Smooth muscle cell (in vitro differentiated cells): ENCODE measurements around the gene PKD2L1. TPM values are rescaled to one million over a fixed set of nuclear protein-coding genes. Genes with fewer than 3 reads are reported as not detected.

Experiments
- DNase-seq: peaks from one replicate; lab custom pipeline; 2025; ENCODE audit not compliant: unreplicated experiment; lab: John Stamatoyannopoulos, UW
- H2AFZ ChIP-seq: fragments of 200-600 bp; sonication (generic); 2 replicates; pipeline ENCODE4 v1.6.0; 2016; ENCODE audit warnings: antibody characterized with exemption, low read depth, mild to moderate bottlenecking
- H3F3A ChIP-seq: fragments of 200-600 bp; sonication (generic); 2 replicates; pipeline ENCODE4 v1.6.0; 2017; ENCODE audit warnings: antibody characterized with exemption, low read depth
- H3K27ac ChIP-seq: fragments of 200-600 bp; sonication (generic); 2 replicates; pipeline ENCODE4 v1.5.1; 2016; ENCODE audit warnings: low read depth, mild to moderate bottlenecking
- H3K27me3 ChIP-seq: fragments of 200-600 bp; sonication (generic); 2 replicates; pipeline ENCODE4 v1.6.1; 2016; ENCODE audit warnings: low read depth, mild to moderate bottlenecking
- H3K36me3 ChIP-seq: fragments of 200-600 bp; sonication (generic); 2 replicates; pipeline ENCODE4 v1.5.1; 2016; ENCODE audit warnings: low read depth
- H3K4me1 ChIP-seq: fragments of 200-600 bp; sonication (generic); 2 replicates; pipeline ENCODE4 v1.5.1; 2016; ENCODE audit warnings: low read depth
- H3K4me2 ChIP-seq: fragments of 200-600 bp; sonication (generic); 2 replicates; pipeline ENCODE4 v1.6.0; 2016; ENCODE audit warnings: mild to moderate bottlenecking
- H3K4me3 ChIP-seq: fragments of 200-600 bp; sonication (generic); 2 replicates; pipeline ENCODE4 v1.5.1; 2016; ENCODE audit warnings: mild to moderate bottlenecking
- H3K79me2 ChIP-seq: fragments of 200-600 bp; sonication (generic); 2 replicates; pipeline ENCODE4 v1.6.0; 2016; ENCODE audit warnings: low read depth, mild to moderate bottlenecking
- H3K9ac ChIP-seq: fragments of 200-600 bp; sonication (generic); 2 replicates; pipeline ENCODE4 v1.6.0; 2016; ENCODE audit warnings: low read depth
- H3K9me3 ChIP-seq: fragments of 200-600 bp; sonication (generic); replicated peaks from 2 replicates; pipeline ENCODE4 v1.5.1; 2016; ENCODE audit warnings: low read depth
- H4K20me1 ChIP-seq: fragments of 200-600 bp; sonication (generic); 2 replicates; pipeline ENCODE4 v1.6.0; 2016; ENCODE audit warnings: low read depth
- WGBS: methylation state at CpG from one replicate; pipeline ENCODE4 v1.1.7; 2016; ENCODE audit warnings: low lambda C conversion rate; 5-methylcytosine and 5-hydroxymethylcytosine counted together
- polyA plus RNA-seq: library from polyadenylated mRNA; unstranded; fragments of >200 nt; fragmentation: Nextera tagmentation; extraction: Ambion mirVana; gene quantifications from 2 replicates; pipeline ENCODE4 v1.2.1, GENCODE V29; 2016
- total RNA-seq: library from RNA; depleted of rRNA; stranded (reverse); fragments of >200 nt; gene quantifications from 2 replicates; pipeline ENCODE4 v1.2.3, GENCODE V29; 2014
- TF ChIP-seq, protein P1 (sequence below): fragments of 200-600 bp; sonication (generic); IDR thresholded peaks from 2 replicates; pipeline ENCODE4 v1.5.1; 2017; ENCODE audit warnings: borderline replicate concordance, mild to moderate bottlenecking, antibody characterized with exemption; ENCODE audit not compliant: insufficient read depth, poor library complexity, severe bottlenecking

PKD2L1 gene
- total and polyA plus RNA-seq, 2 experiments from 2014 or later = not detected

DNA sequence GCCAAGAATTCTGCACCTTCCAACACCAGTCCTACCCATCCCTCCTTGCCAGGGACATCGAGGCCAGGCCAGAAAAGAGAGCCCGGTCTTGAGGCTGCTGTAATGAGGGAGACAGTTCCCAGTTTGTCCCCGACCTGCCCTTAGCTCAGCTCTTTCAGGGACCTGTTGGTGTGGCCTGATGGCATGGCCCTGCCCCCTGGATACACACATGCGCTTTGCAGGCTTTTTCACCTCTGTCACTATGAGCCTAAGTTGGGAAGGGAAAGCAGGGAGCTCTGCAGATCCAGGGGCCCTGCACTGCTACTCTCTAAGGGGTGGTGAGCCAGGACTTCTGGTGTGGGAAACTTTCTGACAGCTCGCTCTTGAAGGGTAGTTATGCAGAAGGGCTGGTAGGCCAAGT, 19.1 kb upstream of the PKD2L1 start:
- H3K27me3 ChIP-seq = no peaks in the 10 kb centered on the region
- WGBS = 39% methylated on average over 5 of the region's 5 CpGs
- H3K4me2 ChIP-seq = peak overlapping the region; percentile 96
- no peak overlapping the region for H3K27ac ChIP-seq
- peaks cover 45% of the 10 kb centered on the region for H3K4me1 ChIP-seq
- peaks cover 68% of the 10 kb centered on the region for H4K20me1 ChIP-seq
- H3F3A ChIP-seq = peaks cover 27% of the 10 kb centered on the region
- H3K9me3 ChIP-seq = no peaks in the 10 kb centered on the region
- no peak overlapping the region for H2AFZ ChIP-seq
- peaks cover 7% of the 10 kb centered on the region for H3K36me3 ChIP-seq
- H3K9ac ChIP-seq = peak overlapping the region; percentile 78
- peak overlapping the region; percentile 84 for H3K4me3 ChIP-seq
- H3K79me2 ChIP-seq = peaks cover 67% of the 10 kb centered on the region
- TF ChIP-seq, protein P1, sequence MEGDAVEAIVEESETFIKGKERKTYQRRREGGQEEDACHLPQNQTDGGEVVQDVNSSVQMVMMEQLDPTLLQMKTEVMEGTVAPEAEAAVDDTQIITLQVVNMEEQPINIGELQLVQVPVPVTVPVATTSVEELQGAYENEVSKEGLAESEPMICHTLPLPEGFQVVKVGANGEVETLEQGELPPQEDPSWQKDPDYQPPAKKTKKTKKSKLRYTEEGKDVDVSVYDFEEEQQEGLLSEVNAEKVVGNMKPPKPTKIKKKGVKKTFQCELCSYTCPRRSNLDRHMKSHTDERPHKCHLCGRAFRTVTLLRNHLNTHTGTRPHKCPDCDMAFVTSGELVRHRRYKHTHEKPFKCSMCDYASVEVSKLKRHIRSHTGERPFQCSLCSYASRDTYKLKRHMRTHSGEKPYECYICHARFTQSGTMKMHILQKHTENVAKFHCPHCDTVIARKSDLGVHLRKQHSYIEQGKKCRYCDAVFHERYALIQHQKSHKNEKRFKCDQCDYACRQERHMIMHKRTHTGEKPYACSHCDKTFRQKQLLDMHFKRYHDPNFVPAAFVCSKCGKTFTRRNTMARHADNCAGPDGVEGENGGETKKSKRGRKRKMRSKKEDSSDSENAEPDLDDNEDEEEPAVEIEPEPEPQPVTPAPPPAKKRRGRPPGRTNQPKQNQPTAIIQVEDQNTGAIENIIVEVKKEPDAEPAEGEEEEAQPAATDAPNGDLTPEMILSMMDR = no peak
- no peak for DNase-seq

DNA sequence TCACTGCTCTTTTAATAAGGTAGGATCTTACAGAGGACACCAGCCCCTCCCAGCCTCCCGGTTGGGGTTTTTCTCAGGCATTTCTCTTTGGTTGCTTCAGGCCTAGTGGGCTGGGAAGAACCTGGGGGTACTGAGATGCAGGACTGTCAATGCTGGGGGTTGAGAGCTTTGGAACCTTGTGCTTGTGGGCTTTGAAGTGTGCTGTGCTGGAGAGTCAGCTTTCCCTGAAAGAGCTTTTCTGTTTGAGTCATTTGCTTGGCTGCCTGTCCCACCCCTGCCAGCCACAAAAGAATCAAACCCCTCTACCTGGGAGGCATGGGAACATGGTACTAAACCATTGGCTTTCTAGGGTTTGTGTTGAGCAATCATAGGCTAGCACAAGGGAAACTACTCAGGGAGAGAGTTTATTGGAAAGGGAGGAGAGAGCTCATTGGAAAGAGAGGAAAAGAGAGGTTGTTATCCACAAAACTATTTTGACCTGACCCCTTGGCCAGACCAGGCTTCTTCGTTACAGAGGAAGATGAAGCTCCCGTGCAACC, 18.4 kb upstream of the PKD2L1 start:
- Histone ChIP-seq H2AFZ (no peak overlapping the region), H3K27ac (peak overlapping the region; percentile 6), H3F3A (peaks cover 27% of the 10 kb centered on the region), H3K9me3 (no peaks in the 10 kb centered on the region), H3K79me2 (peaks cover 64% of the 10 kb centered on the region), H3K9ac (peak overlapping the region; percentile 78), H3K4me3 (peak overlapping the region; percentile 84), H3K27me3 (no peaks in the 10 kb centered on the region), H3K36me3 (peaks cover 5% of the 10 kb centered on the region), H4K20me1 (peaks cover 62% of the 10 kb centered on the region), H3K4me1 (peaks cover 45% of the 10 kb centered on the region), H3K4me2 (peak overlapping the region; percentile 96)
- no peak for DNase-seq
- 32% methylated on average over 3 of the region's 3 CpGs for WGBS
- TF ChIP-seq, protein P1 = no peak

DNA sequence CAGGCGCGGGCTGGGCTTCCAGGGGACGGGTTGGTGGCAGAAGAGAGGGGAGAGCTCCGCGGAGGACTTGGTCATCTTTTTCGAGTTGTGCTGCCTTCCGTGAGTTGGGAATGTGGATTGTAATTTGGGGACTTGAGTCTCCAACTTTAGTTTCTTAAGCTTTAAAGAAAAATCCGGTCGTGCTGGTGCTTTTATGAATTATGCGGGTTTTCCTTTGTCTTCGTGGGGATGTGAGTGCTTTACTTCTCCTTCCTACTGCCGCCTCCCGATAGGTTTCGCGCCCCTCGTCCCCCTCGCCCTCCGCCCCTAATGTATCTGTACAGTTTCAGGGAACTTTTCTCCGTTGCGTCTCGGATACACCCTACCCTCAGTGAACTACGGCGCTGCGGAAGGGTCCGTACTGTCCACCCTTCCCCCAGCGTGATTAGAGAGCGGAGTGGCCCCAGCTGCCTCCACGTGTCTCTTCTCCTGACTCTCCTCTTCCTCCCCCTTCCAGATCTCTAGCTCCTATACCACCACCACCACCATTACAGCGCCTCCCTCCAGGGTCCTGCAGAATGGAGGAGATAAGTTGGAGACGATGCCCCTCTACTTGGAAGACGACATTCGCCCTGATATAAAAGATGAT, 17.7 kb upstream of the PKD2L1 start:
- Histone ChIP-seq H4K20me1 (peaks cover 54% of the 10 kb centered on the region), H3K79me2 (peaks cover 58% of the 10 kb centered on the region), H2AFZ (peak overlapping the region; percentile 50), H3K9me3 (no peaks in the 10 kb centered on the region), H3K4me3 (peak overlapping the region; percentile 84), H3K9ac (peak overlapping the region; percentile 78), H3K4me2 (peak overlapping the region; percentile 96), H3K27ac (peak overlapping the region; percentile 66), H3K36me3 (peaks cover 5% of the 10 kb centered on the region), H3K27me3 (no peaks in the 10 kb centered on the region), H3F3A (peaks cover 22% of the 10 kb centered on the region), H3K4me1 (peaks cover 45% of the 10 kb centered on the region)
- no peak for DNase-seq
- WGBS = 2% methylated on average over 32 of the region's 32 CpGs
- TF ChIP-seq, protein P1 = no peak
